ENCODE measurements around the gene OTOP3.
"Not testable (repeated sequence)": the region's sequence is repeated elsewhere in the genome, so short reads cannot be mapped to it uniquely, and the experiment has no call there.

Gene OTOP3

GRCh38 chr17:74935585-74936469, at the start of gene OTOP3:
Gene OTOP3, plus strand, starts transcription at chr17:74935898. Its CDS starts 24 bp downstream, at chr17:74935922.
- DNase-seq, result peak; percentile 95

- DNase-seq, result peak; percentile 36
These were observed 47.2 kb upstream of the OTOP3 start for GRCh38 chr17:74888469-74888868.

GRCh38 chr17:74890554-74890953, 45.1 kb upstream of the OTOP3 start:
- DNase-seq, result no peak

- no peak for DNase-seq
These were observed 43.5 kb upstream of the OTOP3 start for GRCh38 chr17:74892013-74892841.

GRCh38 chr17:74892974-74893911, 42.5 kb upstream of the OTOP3 start, which contains the start of gene FADS6:
Gene FADS6, minus strand, starts transcription at chr17:74893633. Its CDS starts 38 bp downstream, at chr17:74893595.
- DNase-seq, result no peak

- DNase-seq, result no peak
These were observed 41.6 kb upstream of the OTOP3 start for GRCh38 chr17:74893936-74894671.

- no peak for DNase-seq
These were observed 37.2 kb upstream of the OTOP3 start for GRCh38 chr17:74898376-74898946.

- DNase-seq, result no peak
These were observed 35.5 kb upstream of the OTOP3 start for GRCh38 chr17:74900208-74900607.

- no peak for DNase-seq
These were observed 34.2 kb upstream of the OTOP3 start for GRCh38 chr17:74901353-74902135.

GRCh38 chr17:74903034-74903433, 32.7 kb upstream of the OTOP3 start:
- DNase-seq, result no peak

- no peak for DNase-seq
These were observed 32.0 kb upstream of the OTOP3 start for GRCh38 chr17:74903671-74904070.

GRCh38 chr17:74904687-74905409, 30.9 kb upstream of the OTOP3 start:
- DNase-seq, result no peak

GRCh38 chr17:74906214-74906793, 29.4 kb upstream of the OTOP3 start:
- peak; percentile 24 for DNase-seq

- no peak for DNase-seq
These were observed 28.7 kb upstream of the OTOP3 start for GRCh38 chr17:74907012-74907411.

- not testable (repeated sequence) for DNase-seq
These were observed 26.6 kb upstream of the OTOP3 start for GRCh38 chr17:74909097-74909496.

- not testable (repeated sequence) for DNase-seq
These were observed 24.3 kb upstream of the OTOP3 start for GRCh38 chr17:74911423-74911822.

GRCh38 chr17:74916136-74916850, 19.4 kb upstream of the OTOP3 start:
- no peak for DNase-seq

GRCh38 chr17:74916851-74917199, 18.9 kb upstream of the OTOP3 start:
- no peak for DNase-seq

GRCh38 chr17:74917430-74917829, 18.3 kb upstream of the OTOP3 start:
- no peak for DNase-seq

Data from NCI-H82 (cell line).